Measurements from ENCODE around the gene SHROOM3. TPM values are rescaled to one million over a fixed set of nuclear protein-coding genes. Genes with fewer than 3 reads are reported as not detected.

The SHROOM3 gene
- total RNA-seq, 2 experiments from 2014 or later = not detected

DNA sequence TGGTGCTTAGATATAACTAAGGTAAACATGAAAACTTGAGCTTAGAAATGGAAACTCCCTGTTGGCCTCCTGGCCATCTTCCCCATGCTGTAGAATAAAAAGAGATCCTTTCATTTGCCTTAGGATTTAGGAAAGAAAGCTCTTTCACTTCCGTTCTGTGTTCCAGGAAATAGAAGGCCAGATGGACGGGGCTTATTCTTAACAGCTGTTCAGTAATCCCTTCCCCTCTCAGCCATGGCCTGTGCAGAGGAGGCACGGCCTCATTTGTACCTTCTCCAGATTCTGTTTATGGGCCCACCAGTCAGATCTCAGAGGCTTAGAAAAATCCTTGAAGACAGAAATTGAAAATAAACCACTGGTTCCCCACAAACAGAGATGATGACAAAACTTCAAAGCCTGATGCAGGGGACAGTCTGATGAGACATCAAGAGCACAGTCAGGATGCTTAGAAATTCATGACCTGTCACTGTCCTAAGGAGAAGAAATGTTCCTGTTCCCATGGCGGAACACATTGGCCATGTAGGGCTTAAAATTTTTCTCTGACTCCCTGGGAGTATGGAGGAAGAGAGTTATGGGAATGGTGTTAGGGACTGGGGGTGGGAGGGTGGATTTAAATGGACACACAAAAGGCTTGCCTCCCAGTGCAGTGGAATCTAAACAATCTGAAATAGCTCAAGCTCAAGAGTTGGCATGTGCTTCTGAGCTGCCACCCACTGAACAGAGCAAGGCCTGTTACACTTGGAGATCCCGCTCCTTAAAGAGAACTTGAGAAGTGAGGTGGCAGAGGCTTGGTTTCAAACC is 274.1 kb downstream of the SHROOM3 start:
- TF ChIP-seq, protein P1, sequence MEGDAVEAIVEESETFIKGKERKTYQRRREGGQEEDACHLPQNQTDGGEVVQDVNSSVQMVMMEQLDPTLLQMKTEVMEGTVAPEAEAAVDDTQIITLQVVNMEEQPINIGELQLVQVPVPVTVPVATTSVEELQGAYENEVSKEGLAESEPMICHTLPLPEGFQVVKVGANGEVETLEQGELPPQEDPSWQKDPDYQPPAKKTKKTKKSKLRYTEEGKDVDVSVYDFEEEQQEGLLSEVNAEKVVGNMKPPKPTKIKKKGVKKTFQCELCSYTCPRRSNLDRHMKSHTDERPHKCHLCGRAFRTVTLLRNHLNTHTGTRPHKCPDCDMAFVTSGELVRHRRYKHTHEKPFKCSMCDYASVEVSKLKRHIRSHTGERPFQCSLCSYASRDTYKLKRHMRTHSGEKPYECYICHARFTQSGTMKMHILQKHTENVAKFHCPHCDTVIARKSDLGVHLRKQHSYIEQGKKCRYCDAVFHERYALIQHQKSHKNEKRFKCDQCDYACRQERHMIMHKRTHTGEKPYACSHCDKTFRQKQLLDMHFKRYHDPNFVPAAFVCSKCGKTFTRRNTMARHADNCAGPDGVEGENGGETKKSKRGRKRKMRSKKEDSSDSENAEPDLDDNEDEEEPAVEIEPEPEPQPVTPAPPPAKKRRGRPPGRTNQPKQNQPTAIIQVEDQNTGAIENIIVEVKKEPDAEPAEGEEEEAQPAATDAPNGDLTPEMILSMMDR (IDR thresholded peaks at IDR 0.05) = no peak
- H3K4me3 ChIP-seq (ENCODE audit: low read length) = no peak overlapping the region
- ChIA-PET POLR2A (no interaction called here), CTCF (interaction anchor here (0.7 kb wide), 1 partner anchor 21 kb away, joined by 3 read pairs; no protein-coding TSS in a partner anchor)
- Mint-ChIP-seq H3K9me3 (no peaks in the 10 kb centered on the region), H3K36me3 (ENCODE audit: low read depth) (no peaks in the 10 kb centered on the region), H3K27ac (no peak overlapping the region), H3K4me1 (ENCODE audit: low read depth) (peaks cover 5% of the 10 kb centered on the region), H3K27me3 (peaks cover 7% of the 10 kb centered on the region), H3K4me3 (no peak overlapping the region)
- intact Hi-C loops (cut with DNase I, micrococcal nuclease) = no loop called here
- no peak overlapping the region for H3K27ac ChIP-seq (ENCODE audit: low read depth in 1 of 2, low read length in 2 of 2)
- no peaks in the 10 kb centered on the region for H3K27me3 ChIP-seq (ENCODE audit: control insufficient read depth in 1 of 2, insufficient read depth in 2 of 2, low read length in 2 of 2)
- no peaks in the 10 kb centered on the region for H3K4me1 ChIP-seq (ENCODE audit: insufficient read depth, low read length)
- DNase-seq = no peak
- ATAC-seq (ENCODE audit: poor library complexity) = no peak
- H3K9me3 ChIP-seq (ENCODE audit: control insufficient read depth in 1 of 2, insufficient read depth in 1 of 2, low read length in 2 of 2) = no peaks in the 10 kb centered on the region
- H3K36me3 ChIP-seq (ENCODE audit: insufficient read depth, low read length) = no peaks in the 10 kb centered on the region

GRCh38 chr4:76709772-76710090 is 274.7 kb downstream of the SHROOM3 start:
- no peaks in the 10 kb centered on the region for H3K27me3 ChIP-seq (ENCODE audit: control insufficient read depth in 1 of 2, insufficient read depth in 2 of 2, low read length in 2 of 2)
- Mint-ChIP-seq H3K36me3 (ENCODE audit: low read depth) (no peaks in the 10 kb centered on the region), H3K4me3 (no peak overlapping the region), H3K27ac (no peak overlapping the region), H3K9me3 (no peaks in the 10 kb centered on the region), H3K27me3 (peaks cover 7% of the 10 kb centered on the region), H3K4me1 (ENCODE audit: low read depth) (peaks cover 7% of the 10 kb centered on the region)
- TF ChIP-seq, protein P1 (IDR thresholded peaks at IDR 0.05) = no peak
- H3K27ac ChIP-seq (ENCODE audit: low read depth in 1 of 2, low read length in 2 of 2) = no peak overlapping the region
- POLR2A ChIA-PET = no interaction called here
- CTCF ChIA-PET = no interaction called here
- intact Hi-C loops (cut with DNase I, micrococcal nuclease) = no loop called here
- H3K9me3 ChIP-seq (ENCODE audit: control insufficient read depth in 1 of 2, insufficient read depth in 1 of 2, low read length in 2 of 2) = no peaks in the 10 kb centered on the region
- no peaks in the 10 kb centered on the region for H3K4me1 ChIP-seq (ENCODE audit: insufficient read depth, low read length)
- ATAC-seq (ENCODE audit: poor library complexity) (no peak), DNase-seq (no peak)
- H3K36me3 ChIP-seq (ENCODE audit: insufficient read depth, low read length) = no peaks in the 10 kb centered on the region
- H3K4me3 ChIP-seq (ENCODE audit: low read length) = no peak overlapping the region

DNA sequence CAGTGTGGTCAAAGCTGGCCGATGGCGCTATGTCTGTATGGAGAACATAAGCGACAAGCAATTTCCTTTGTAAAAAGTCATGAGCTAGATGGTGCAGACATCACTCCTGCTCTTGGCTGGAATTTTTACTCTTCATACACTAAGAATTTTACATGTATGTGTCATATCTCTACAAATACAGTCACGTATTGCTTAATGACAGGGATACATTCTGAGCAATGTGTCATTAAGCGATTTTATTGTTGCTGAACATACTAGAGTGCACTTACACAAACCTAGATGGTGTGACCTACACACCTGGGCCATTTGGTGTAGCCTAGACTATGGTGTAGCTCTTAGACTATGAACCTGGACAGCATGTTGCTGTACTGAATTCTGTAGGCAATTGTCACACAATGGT is 277.5 kb downstream of the SHROOM3 start:
- intact Hi-C loops (cut with DNase I, micrococcal nuclease) = no loop called here
- no peaks in the 10 kb centered on the region for H3K36me3 ChIP-seq (ENCODE audit: insufficient read depth, low read length)
- Mint-ChIP-seq H3K27ac (no peak overlapping the region), H3K4me1 (ENCODE audit: low read depth) (peaks cover 12% of the 10 kb centered on the region), H3K27me3 (no peaks in the 10 kb centered on the region), H3K4me3 (no peak overlapping the region), H3K9me3 (no peaks in the 10 kb centered on the region), H3K36me3 (ENCODE audit: low read depth) (no peaks in the 10 kb centered on the region)
- no peaks in the 10 kb centered on the region for H3K4me1 ChIP-seq (ENCODE audit: insufficient read depth, low read length)
- CTCF ChIA-PET = no interaction called here
- ATAC-seq (ENCODE audit: poor library complexity) (no peak), DNase-seq (no peak)
- POLR2A ChIA-PET = no interaction called here
- TF ChIP-seq, protein P1 (IDR thresholded peaks at IDR 0.05) = no peak
- no peaks in the 10 kb centered on the region for H3K27me3 ChIP-seq (ENCODE audit: control insufficient read depth in 1 of 2, insufficient read depth in 2 of 2, low read length in 2 of 2)
- H3K9me3 ChIP-seq (ENCODE audit: control insufficient read depth in 1 of 2, insufficient read depth in 1 of 2, low read length in 2 of 2) = no peaks in the 10 kb centered on the region
- H3K4me3 ChIP-seq (ENCODE audit: low read length) = no peak overlapping the region
- H3K27ac ChIP-seq (ENCODE audit: low read depth in 1 of 2, low read length in 2 of 2) = no peak overlapping the region
